ENCODE measurements around the gene SFTA2. TPM values are rescaled to one million over a fixed set of nuclear protein-coding genes. Genes with fewer than 3 reads are reported as not detected.
"Not testable (repeated sequence)": the region's sequence is repeated elsewhere in the genome, so short reads cannot be mapped to it uniquely, and the experiment has no call there.

Gene SFTA2
- total RNA-seq, 1 donor from 2014 or later: 0.76 TPM

- ATAC-seq (peak; percentile 38), DNase-seq (ENCODE audit: low spot score) (no peak)
- intact Hi-C loops (cut with DNase I): no loop called here
Measured at GRCh38 chr6:30947231-30947630, 15.3 kb upstream of the SFTA2 start.

- intact Hi-C loops (cut with DNase I): no loop called here
- DNase-seq (ENCODE audit: low spot score) (no peak), ATAC-seq (no peak)
Measured at GRCh38 chr6:30945281-30945680, 13.3 kb upstream of the SFTA2 start.

GRCh38 chr6:30944051-30944450 is 12.1 kb upstream of the SFTA2 start:
- ATAC-seq (no peak), DNase-seq (ENCODE audit: low spot score) (no peak)
- intact Hi-C loops (cut with DNase I): no loop called here

- DNase-seq (ENCODE audit: low spot score): peak; percentile 89
- intact Hi-C loops (cut with DNase I): no loop called here
- peak; percentile 85 for ATAC-seq
Measured at GRCh38 chr6:30942338-30943060, 10.5 kb upstream of the SFTA2 start.

- no peak for ATAC-seq
- intact Hi-C loops (cut with DNase I): no loop called here
- no peak for DNase-seq (ENCODE audit: low spot score)
Measured at GRCh38 chr6:30940361-30940986, 8.5 kb upstream of the SFTA2 start, which contains the start of gene MUCL3. TSS of gene MUCL3 (plus strand) at chr6:30940973. CDS start at chr6:30941000, 27 bp downstream.

GRCh38 chr6:30939473-30939872 is 7.5 kb upstream of the SFTA2 start:
- intact Hi-C loops (cut with DNase I): loop anchor here (10.0 kb wide), 1 partner anchor 125 kb away; no protein-coding TSS in a partner anchor
- DNase-seq (ENCODE audit: low spot score): no peak
- no peak for ATAC-seq

- intact Hi-C loops (cut with DNase I): loop anchor here (10.0 kb wide), 1 partner anchor 126 kb away; no protein-coding TSS in a partner anchor
- ATAC-seq (no peak), DNase-seq (ENCODE audit: low spot score) (no peak)
Measured at GRCh38 chr6:30938730-30939129, 6.8 kb upstream of the SFTA2 start.

GRCh38 chr6:30937265-30937664 is 5.3 kb upstream of the SFTA2 start:
- DNase-seq (ENCODE audit: low spot score) (no peak), ATAC-seq (no peak)
- intact Hi-C loops (cut with DNase I): loop anchor here (10.0 kb wide), 1 partner anchor 128 kb away; no protein-coding TSS in a partner anchor

- intact Hi-C loops (cut with DNase I): loop anchor here (10.0 kb wide), 1 partner anchor 130 kb away; no protein-coding TSS in a partner anchor
- DNase-seq (ENCODE audit: low spot score) (no peak), ATAC-seq (no peak)
Measured at GRCh38 chr6:30935018-30935417, 3.0 kb upstream of the SFTA2 start.

GRCh38 chr6:30932665-30933365 is 845 bp upstream of the SFTA2 start:
- intact Hi-C loops (cut with DNase I): loop anchor here (10.0 kb wide), 1 partner anchor 132 kb away; no protein-coding TSS in a partner anchor
- no peak for DNase-seq (ENCODE audit: low spot score)
- no peak for ATAC-seq

- DNase-seq (ENCODE audit: low spot score) (no peak), ATAC-seq (no peak)
- intact Hi-C loops (cut with DNase I): loop anchor here (10.0 kb wide), 1 partner anchor 134 kb away; no protein-coding TSS in a partner anchor
Measured at GRCh38 chr6:30931272-30931671, 698 bp downstream of the SFTA2 start.

GRCh38 chr6:30930506-30930905 is 1.5 kb downstream of the SFTA2 start:
- no peak for ATAC-seq
- no peak for DNase-seq (ENCODE audit: low spot score)
- intact Hi-C loops (cut with DNase I): loop anchor here (10.0 kb wide), 1 partner anchor 134 kb away; no protein-coding TSS in a partner anchor

GRCh38 chr6:30928677-30929076 is 3.3 kb downstream of the SFTA2 start:
- intact Hi-C loops (cut with DNase I): no loop called here
- DNase-seq (ENCODE audit: low spot score): no peak
- ATAC-seq: no peak

- intact Hi-C loops (cut with DNase I); ATAC-seq; DNase-seq (ENCODE audit: low spot score): not testable (repeated sequence)
Measured at GRCh38 chr6:30927080-30927479, 4.9 kb downstream of the SFTA2 start.

GRCh38 chr6:30926644-30927043 is 5.3 kb downstream of the SFTA2 start:
- ATAC-seq: peak; percentile 90
- intact Hi-C loops (cut with DNase I): no loop called here
- DNase-seq (ENCODE audit: low spot score): no peak

GRCh38 chr6:30924040-30924627 is 7.8 kb downstream of the SFTA2 start:
- intact Hi-C loops (cut with DNase I); ATAC-seq: not testable (repeated sequence)

GRCh38 chr6:30922447-30922852 is 9.5 kb downstream of the SFTA2 start:
- intact Hi-C loops (cut with DNase I): no loop called here
- DNase-seq (ENCODE audit: low spot score) (no peak), ATAC-seq (no peak)

More at GRCh38 chr6:30924040-30924627, 7.8 kb downstream of the SFTA2 start:
- DNase-seq (ENCODE audit: low spot score): not testable (repeated sequence)

- ATAC-seq (no peak), DNase-seq (ENCODE audit: low spot score) (no peak)
- intact Hi-C loops (cut with DNase I): loop anchor here (5.0 kb wide), 1 partner anchor 159 kb away; no protein-coding TSS in a partner anchor
Measured at GRCh38 chr6:30918670-30919069, 13.3 kb downstream of the SFTA2 start.

GRCh38 chr6:30917487-30917886 is 14.5 kb downstream of the SFTA2 start:
- no peak for ATAC-seq
- intact Hi-C loops (cut with DNase I): loop anchor here (5.0 kb wide), 1 partner anchor 160 kb away; no protein-coding TSS in a partner anchor
- DNase-seq (ENCODE audit: low spot score): no peak
